Limb (tissue), 2 donors: ENCODE results near the gene GOLGA8N.
"Not testable (repeated sequence)": the region's sequence is repeated elsewhere in the genome, so short reads cannot be mapped to it uniquely, and the experiment has no call there.

ENCODE experiments used
- DNase-seq, 2 donors: peaks; one replicate each; pipeline ENCODE4 v3.0.0-alpha.2; 2016; ENCODE audit errors: extremely low spot score in 2 of 2

GOLGA8N gene

GRCh38 chr15:32593151-32593550, at the start of gene GOLGA8N:
GOLGA8N (plus strand) TSS chr15:32593456.
- DNase-seq, result not testable (repeated sequence)

- not testable (repeated sequence) for DNase-seq
These were observed 49.8 kb upstream of the GOLGA8N start for GRCh38 chr15:32543456-32543855.

- not testable (repeated sequence) for DNase-seq
These were observed 48.1 kb upstream of the GOLGA8N start for GRCh38 chr15:32545129-32545528.

GRCh38 chr15:32554587-32554986, 38.7 kb upstream of the GOLGA8N start:
- DNase-seq, result not testable (repeated sequence)

- DNase-seq, result not testable (repeated sequence)
These were observed 31.1 kb upstream of the GOLGA8N start for GRCh38 chr15:32562198-32562597.

- not testable (repeated sequence) for DNase-seq
These were observed 24.3 kb upstream of the GOLGA8N start for GRCh38 chr15:32568988-32569387.

GRCh38 chr15:32578482-32578881, 14.8 kb upstream of the GOLGA8N start:
- DNase-seq, result not testable (repeated sequence)

- not testable (repeated sequence) for DNase-seq
These were observed 7.4 kb upstream of the GOLGA8N start for GRCh38 chr15:32585844-32586243.

GRCh38 chr15:32609518-32609917, 16.3 kb downstream of the GOLGA8N start:
- not testable (repeated sequence) for DNase-seq

- DNase-seq, result peak in 1 of 2 donors; percentile 15
These were observed 17.5 kb downstream of the GOLGA8N start for GRCh38 chr15:32610719-32611118.

GRCh38 chr15:32614712-32615050, 21.4 kb downstream of the GOLGA8N start:
- not testable (repeated sequence) for DNase-seq

GRCh38 chr15:32615051-32615870, 22.0 kb downstream of the GOLGA8N start, which contains the start of gene ARHGAP11A:
ARHGAP11A (plus strand) TSS chr15:32615504; CDS start chr15:32616212, 708 bp downstream.
- DNase-seq, result peak; percentile 69 to 84

GRCh38 chr15:32615871-32616426, 22.7 kb downstream of the GOLGA8N start:
- not testable (repeated sequence) for DNase-seq

- DNase-seq, result no peak
These were observed 43.2 kb downstream of the GOLGA8N start for GRCh38 chr15:32636410-32636809.

- DNase-seq, result no peak
These were observed 43.8 kb downstream of the GOLGA8N start for GRCh38 chr15:32636908-32637567.

- no peak for DNase-seq
These were observed 44.4 kb downstream of the GOLGA8N start for GRCh38 chr15:32637704-32638103.

- DNase-seq, result peak in 1 of 2 donors; percentile 76
These were observed 48.3 kb downstream of the GOLGA8N start, which contains the start of gene SCG5 for GRCh38 chr15:32641517-32642059. SCG5 (plus strand) TSS chr15:32641710; CDS start chr15:32643593, 1,883 bp downstream.

GRCh38 chr15:32642667-32643435, 49.6 kb downstream of the GOLGA8N start:
- DNase-seq, result no peak

GRCh38 chr15:32643907-32644445, 50.7 kb downstream of the GOLGA8N start:
- DNase-seq, result no peak

GRCh38 chr15:32646291-32646690, 53.0 kb downstream of the GOLGA8N start:
- no peak for DNase-seq

GRCh38 chr15:32649342-32649741, 56.1 kb downstream of the GOLGA8N start:
- DNase-seq, result no peak
